ENCODE measurements around the gene KPNB1. TPM values are rescaled to one million over a fixed set of nuclear protein-coding genes. Genes with fewer than 3 reads are reported as not detected.

KPNB1 gene
- total and polyA plus RNA-seq, 12 donors = 41.5 to 352 (median 214) TPM

DNA sequence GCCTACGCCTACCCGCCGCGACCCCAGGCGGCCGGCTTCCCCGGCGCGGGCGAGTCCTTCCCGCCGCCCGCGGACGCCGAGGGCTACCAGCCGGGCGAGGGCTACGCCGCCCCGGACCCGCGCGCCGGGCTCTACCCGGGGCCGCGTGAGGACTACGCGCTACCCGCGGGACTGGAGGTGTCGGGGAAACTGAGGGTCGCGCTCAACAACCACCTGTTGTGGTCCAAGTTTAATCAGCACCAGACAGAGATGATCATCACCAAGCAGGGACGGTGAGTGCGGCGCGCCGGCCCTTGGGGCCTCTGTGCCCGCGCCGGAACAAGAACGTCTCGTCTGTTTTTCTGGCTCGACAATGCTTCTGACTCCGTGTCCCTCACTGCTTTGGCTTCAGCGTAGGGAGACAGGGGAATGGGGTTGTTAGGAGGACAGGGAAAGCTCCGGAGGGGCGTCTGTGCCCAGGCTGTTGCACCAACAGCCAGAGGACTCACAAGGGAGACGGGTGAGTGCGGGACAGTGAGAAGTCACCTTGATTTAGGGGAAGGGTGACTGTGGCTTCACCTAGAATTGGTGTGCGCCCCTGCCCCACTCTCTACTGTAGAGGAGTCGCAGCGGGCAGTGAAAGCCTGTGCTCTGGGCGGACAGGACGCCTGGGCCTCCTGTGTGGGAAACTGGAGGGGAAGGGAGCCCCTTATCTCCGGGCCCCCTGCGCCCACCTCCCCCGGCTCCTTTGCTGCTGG, 84.1 kb downstream of the KPNB1 start:
- intact Hi-C loops (cut with DNase I) = no loop called here
- H3K9me3 ChIP-seq (replicated peaks in 1 of 3) = no peaks in the 10 kb centered on the region
- H3K36me3 ChIP-seq (replicated peaks in 1 of 2) = no peaks in the 10 kb centered on the region
- peak overlapping the region in 1 of 4 donors; percentile 55 for H3K4me3 ChIP-seq
- peak in 1 of 7 donors; percentile 13 for DNase-seq
- H3K27me3 ChIP-seq = peaks cover 34% of the 10 kb centered on the region
- 13 to 34% (median 21%) methylated on average over 14 to 60 of the region's 60 CpGs for WGBS, 4 donors
- peaks cover 0 to 10% of the 10 kb centered on the region in 2 donors for H3K4me1 ChIP-seq (replicated peaks in 1 of 2)
- TF ChIP-seq CTCF (IDR thresholded peaks at IDR 0.05) (no peak), POLR2A (IDR thresholded peaks at IDR 0.05) (no peak)
- H3K27ac ChIP-seq = no peak overlapping the region

GRCh38 chr17:47735139-47735464, 85.4 kb downstream of the KPNB1 start:
- Histone ChIP-seq H3K4me1 (replicated peaks in 1 of 2) (peaks cover 0 to 10% of the 10 kb centered on the region in 2 donors), H3K4me3 (no peak overlapping the region), H3K9me3 (replicated peaks in 1 of 3) (no peaks in the 10 kb centered on the region), H3K36me3 (replicated peaks in 1 of 2) (no peaks in the 10 kb centered on the region), H3K27me3 (peaks cover 34% of the 10 kb centered on the region), H3K27ac (no peak overlapping the region)
- intact Hi-C loops (cut with DNase I) = no loop called here
- 59 to 81% (median 76%) methylated on average over 3 of the region's 3 CpGs for WGBS, 4 donors
- no peak for DNase-seq
- no peak for TF ChIP-seq CTCF (IDR thresholded peaks at IDR 0.05)
- TF ChIP-seq POLR2A (IDR thresholded peaks at IDR 0.05) = no peak

Small RNA genes lying within 50 kb of the gene (small RNA-seq; reads per million reads assigned to genes)
- 0 reads per million in 2 donors for gene AC015674.1

Other genes starting within 250 kb of the KPNB1 start
- 100 to 1,000 TPM in 6 of 9 donors, 10 to 100 TPM in 3; 82.0 to 187 (median 128) TPM for gene NPEPPS, start 118.8 kb upstream of the KPNB1 start, total RNA-seq
- 10 to 100 TPM; 37.9 to 87.5 (median 48.8) TPM for gene NPEPPS, start 118.8 kb upstream of the KPNB1 start, polyA plus RNA-seq
- 10 to 100 TPM in 4 of 9 donors, 1 to 10 TPM in 5; 3.9 to 15.9 (median 9.8) TPM for gene TBKBP1, start 44.2 kb downstream of the KPNB1 start, total RNA-seq
- gene TBKBP1, start 44.2 kb downstream of the KPNB1 start, polyA plus RNA-seq = 10 to 100 TPM in 2 of 3 donors, 1 to 10 TPM in 1; 5.7 to 63.9 (median 18.6) TPM
- 1 to 10 TPM in 1 of 9 donors, under 1 TPM in 6, not detected in 2; 0.06 to 2.0 (median 0.55) TPM for gene TBX21, start 83.3 kb downstream of the KPNB1 start, total RNA-seq
- gene TBX21, start 83.3 kb downstream of the KPNB1 start, polyA plus RNA-seq = under 1 TPM; 0.18 to 0.48 (median 0.20) TPM
- gene OSBPL7, start 171.9 kb downstream of the KPNB1 start, total RNA-seq = 1 to 10 TPM; 3.3 to 9.8 (median 5.9) TPM
- gene OSBPL7, start 171.9 kb downstream of the KPNB1 start, polyA plus RNA-seq = 10 to 100 TPM in 1 of 3 donors, 1 to 10 TPM in 2; 2.0 to 22.4 (median 7.3) TPM
- gene MRPL10, start 181.6 kb downstream of the KPNB1 start, total RNA-seq = 10 to 100 TPM; 29.0 to 72.5 (median 52.6) TPM
- 10 to 100 TPM; 37.6 to 41.1 (median 38.5) TPM for gene MRPL10, start 181.6 kb downstream of the KPNB1 start, polyA plus RNA-seq
- gene LRRC46, start 181.8 kb downstream of the KPNB1 start, total RNA-seq = under 1 TPM in 6 of 9 donors, not detected in 3; 0.11 to 0.81 (median 0.28) TPM
- 1 to 10 TPM; 1.6 to 2.3 (median 1.9) TPM for gene LRRC46, start 181.8 kb downstream of the KPNB1 start, polyA plus RNA-seq
- 10 to 100 TPM; 18.3 to 53.7 (median 38.4) TPM for gene SCRN2, start 191.4 kb downstream of the KPNB1 start, total RNA-seq
- gene SCRN2, start 191.4 kb downstream of the KPNB1 start, polyA plus RNA-seq = 100 to 1,000 TPM in 2 of 3 donors, 1 to 10 TPM in 1; 6.3 to 136 (median 121) TPM
- 1 to 10 TPM in 6 of 9 donors, under 1 TPM in 3; 0.06 to 3.5 (median 1.1) TPM for gene SP6, start 201.2 kb downstream of the KPNB1 start, total RNA-seq
- 1 to 10 TPM in 1 of 3 donors, under 1 TPM in 2; 0.91 to 1.1 (median 0.97) TPM for gene SP6, start 201.2 kb downstream of the KPNB1 start, polyA plus RNA-seq
- gene SP2, start 246.3 kb downstream of the KPNB1 start, total RNA-seq = 10 to 100 TPM in 5 of 9 donors, 1 to 10 TPM in 4; 1.8 to 20.8 (median 11.1) TPM
- gene SP2, start 246.3 kb downstream of the KPNB1 start, polyA plus RNA-seq = 10 to 100 TPM in 1 of 3 donors, 1 to 10 TPM in 2; 4.5 to 21.1 (median 8.0) TPM